GM12801 (cell line): ENCODE data around the gene ATL2.

Experiments used
- CTCF ChIP-seq: IDR thresholded peaks from one replicate; pipeline ENCODE4 v1.5.1; 2011; ENCODE audit warnings: control low read depth; ENCODE audit not compliant: insufficient read length; ENCODE audit errors: extremely low read depth

The ATL2 gene

GRCh38 chr2:38259311-38259710, 117.8 kb downstream of the ATL2 start:
- TF ChIP-seq CTCF, result no peak

GRCh38 chr2:38256610-38257009, 120.5 kb downstream of the ATL2 start:
- TF ChIP-seq CTCF, result no peak

GRCh38 chr2:38255211-38255610, 121.9 kb downstream of the ATL2 start:
- no peak for TF ChIP-seq CTCF

- TF ChIP-seq CTCF, result no peak
Measured at GRCh38 chr2:38254796-38255195, 122.3 kb downstream of the ATL2 start.

GRCh38 chr2:38251940-38252339, 125.1 kb downstream of the ATL2 start:
- no peak for TF ChIP-seq CTCF

GRCh38 chr2:38248707-38249106, 128.4 kb downstream of the ATL2 start:
- TF ChIP-seq CTCF, result no peak

- TF ChIP-seq CTCF, result no peak
Measured at GRCh38 chr2:38248255-38248654, 128.8 kb downstream of the ATL2 start.

GRCh38 chr2:38246105-38246504, 131.0 kb downstream of the ATL2 start:
- no peak for TF ChIP-seq CTCF
